Skeletal muscle tissue (tissue), 4 donors: ENCODE data around the gene EFCAB6. TPM values are rescaled to one million over a fixed set of nuclear protein-coding genes. Genes with fewer than 3 reads are reported as not detected.

Source experiments
- H3K27ac ChIP-seq: one replicate; pipeline ENCODE4 v1.7.0; 2013; ENCODE audit warnings: mild to moderate bottlenecking, low read depth, low read length, inconsistent platforms
- H3K27me3 ChIP-seq, 3 donors: one replicate each; pipeline ENCODE4 v1.7.0; 2013; ENCODE audit warnings: low read length in 3 of 3; ENCODE audit not compliant: control insufficient read depth in 3 of 3, insufficient read depth in 3 of 3
- H3K36me3 ChIP-seq, 3 donors: one replicate each; pipeline ENCODE4 v1.7.0; 2013; ENCODE audit warnings: low read length in 3 of 3; ENCODE audit not compliant: control insufficient read depth in 3 of 3, insufficient read depth in 3 of 3
- H3K4me1 ChIP-seq, 3 donors: one replicate each; pipeline ENCODE4 v1.7.0; 2013; ENCODE audit warnings: low read length in 3 of 3, mild to moderate bottlenecking in 3 of 3; ENCODE audit not compliant: control insufficient read depth in 3 of 3, insufficient read depth in 3 of 3
- H3K4me3 ChIP-seq, 3 donors: one replicate each; pipeline ENCODE4 v1.7.0; 2013; ENCODE audit warnings: low read length in 3 of 3
- H3K9ac ChIP-seq, 3 donors: one replicate each; pipeline ENCODE4 v1.7.0; 2013; ENCODE audit warnings: low read length in 3 of 3, mild to moderate bottlenecking in 3 of 3, moderate library complexity in 2 of 3, low read depth in 1 of 3
- H3K9me3 ChIP-seq, 3 donors: one replicate each; pipeline ENCODE4 v1.7.0; 2013; ENCODE audit warnings: low read length in 3 of 3; ENCODE audit not compliant: control insufficient read depth in 3 of 3
- total RNA-seq: library from RNA; depleted of rRNA; stranded (reverse); fragments of >200 nt; gene quantifications from one replicate; pipeline ENCODE4 v1.2.3, GENCODE V29; 2014
- donor health status: Osteomylitis.

Gene EFCAB6
- total RNA-seq, 1 donor from 2014 or later, result 1.6 TPM

GRCh38 chr22:43530349-43531201 is 281.5 kb downstream of the EFCAB6 start:
- Histone ChIP-seq H3K27ac (no peak overlapping the region), H3K36me3 (no peaks in the 10 kb centered on the region), H3K9me3 (no peaks in the 10 kb centered on the region), H3K27me3 (peaks cover 15 to 31% (median 27%) of the 10 kb centered on the region in 3 donors), H3K4me1 (no peaks in the 10 kb centered on the region), H3K9ac (no peak overlapping the region), H3K4me3 (no peak overlapping the region)

- H3K9me3 ChIP-seq, result no peaks in the 10 kb centered on the region
- H3K36me3 ChIP-seq, result no peaks in the 10 kb centered on the region
- H3K4me1 ChIP-seq, result no peaks in the 10 kb centered on the region
- H3K27me3 ChIP-seq, result peaks cover 16 to 31% (median 30%) of the 10 kb centered on the region in 3 donors
- no peak overlapping the region for H3K9ac ChIP-seq
- H3K27ac ChIP-seq, result no peak overlapping the region
- H3K4me3 ChIP-seq, result no peak overlapping the region
Measured at GRCh38 chr22:43529934-43530333, 282.2 kb downstream of the EFCAB6 start.

GRCh38 chr22:43529461-43529860 is 282.6 kb downstream of the EFCAB6 start:
- H3K4me1 ChIP-seq, result no peaks in the 10 kb centered on the region
- H3K27ac ChIP-seq, result no peak overlapping the region
- H3K36me3 ChIP-seq, result no peaks in the 10 kb centered on the region
- H3K9me3 ChIP-seq, result no peaks in the 10 kb centered on the region
- peaks cover 16 to 31% (median 30%) of the 10 kb centered on the region in 3 donors for H3K27me3 ChIP-seq
- no peak overlapping the region for H3K4me3 ChIP-seq
- H3K9ac ChIP-seq, result no peak overlapping the region

- H3K9ac ChIP-seq, result no peak overlapping the region
- no peak overlapping the region for H3K27ac ChIP-seq
- H3K4me1 ChIP-seq, result no peaks in the 10 kb centered on the region
- H3K36me3 ChIP-seq, result no peaks in the 10 kb centered on the region
- peaks cover 16 to 31% (median 30%) of the 10 kb centered on the region in 3 donors for H3K27me3 ChIP-seq
- no peaks in the 10 kb centered on the region for H3K9me3 ChIP-seq
- no peak overlapping the region for H3K4me3 ChIP-seq
Measured at GRCh38 chr22:43528601-43529360, 283.3 kb downstream of the EFCAB6 start.

- Histone ChIP-seq H3K27me3 (peaks cover 16 to 31% (median 30%) of the 10 kb centered on the region in 3 donors), H3K36me3 (no peaks in the 10 kb centered on the region), H3K27ac (no peak overlapping the region), H3K4me1 (peaks cover 0 to 2% (median 0%) of the 10 kb centered on the region in 3 donors), H3K4me3 (no peak overlapping the region), H3K9me3 (no peaks in the 10 kb centered on the region), H3K9ac (no peak overlapping the region)
Measured at GRCh38 chr22:43526946-43527345, 285.2 kb downstream of the EFCAB6 start.

GRCh38 chr22:43526117-43526655 is 285.9 kb downstream of the EFCAB6 start:
- peaks cover 0 to 2% (median 0%) of the 10 kb centered on the region in 3 donors for H3K4me1 ChIP-seq
- H3K27me3 ChIP-seq, result peaks cover 16 to 30% (median 29%) of the 10 kb centered on the region in 3 donors
- no peak overlapping the region for H3K9ac ChIP-seq

GRCh38 chr22:43521716-43522115 is 290.4 kb downstream of the EFCAB6 start:
- Histone ChIP-seq H3K27ac (no peak overlapping the region), H3K9me3 (no peaks in the 10 kb centered on the region), H3K9ac (no peak overlapping the region), H3K27me3 (peaks cover 5 to 23% (median 10%) of the 10 kb centered on the region in 3 donors), H3K4me3 (no peak overlapping the region), H3K4me1 (peaks cover 0 to 2% (median 0%) of the 10 kb centered on the region in 3 donors), H3K36me3 (no peaks in the 10 kb centered on the region)

More at GRCh38 chr22:43526117-43526655, 285.9 kb downstream of the EFCAB6 start:
- H3K27ac ChIP-seq, result no peak overlapping the region
- no peaks in the 10 kb centered on the region for H3K36me3 ChIP-seq
- H3K9me3 ChIP-seq, result no peaks in the 10 kb centered on the region
- H3K4me3 ChIP-seq, result no peak overlapping the region

GRCh38 chr22:43520632-43521039 is 291.5 kb downstream of the EFCAB6 start:
- no peaks in the 10 kb centered on the region for H3K36me3 ChIP-seq
- no peak overlapping the region for H3K27ac ChIP-seq
- H3K9ac ChIP-seq, result no peak overlapping the region
- H3K4me3 ChIP-seq, result no peak overlapping the region
- H3K27me3 ChIP-seq, result peaks cover 3 to 19% (median 7%) of the 10 kb centered on the region in 3 donors
- H3K4me1 ChIP-seq, result peaks cover 0 to 2% (median 0%) of the 10 kb centered on the region in 3 donors
- H3K9me3 ChIP-seq, result no peaks in the 10 kb centered on the region

GRCh38 chr22:43516996-43517635 is 295.0 kb downstream of the EFCAB6 start:
- Histone ChIP-seq H3K4me1 (no peaks in the 10 kb centered on the region), H3K27me3 (peaks cover 10 to 28% (median 26%) of the 10 kb centered on the region in 3 donors), H3K27ac (no peak overlapping the region), H3K9me3 (no peaks in the 10 kb centered on the region), H3K9ac (no peak overlapping the region), H3K4me3 (no peak overlapping the region), H3K36me3 (no peaks in the 10 kb centered on the region)
